GM12865 (cell line): ENCODE data around the gene NR1H4.

Experiments used
- DNase-seq: peaks from one replicate; pipeline ENCODE4 v3.0.0; 2010; ENCODE audit warnings: low read depth
- H3K4me3 ChIP-seq: 2 replicates; pipeline ENCODE4 v1.5.1; 2011; ENCODE audit warnings: mild to moderate bottlenecking, low read depth, low read length, control low read depth
- CTCF ChIP-seq: IDR thresholded peaks from 2 replicates; pipeline ENCODE4 v1.5.1; 2011; ENCODE audit warnings: low read length, control low read depth, low read depth, inconsistent platforms; ENCODE audit not compliant: insufficient read depth; ENCODE audit errors: missing control alignments

The NR1H4 gene

GRCh38 chr12:100437038-100437841, 36.4 kb upstream of the NR1H4 start:
- no peak for DNase-seq
- no peak for TF ChIP-seq CTCF
- no peak overlapping the region for H3K4me3 ChIP-seq

- no peak for TF ChIP-seq CTCF
- DNase-seq, result no peak
- H3K4me3 ChIP-seq, result no peak overlapping the region
These were observed 33.9 kb upstream of the NR1H4 start for GRCh38 chr12:100439797-100440196.

GRCh38 chr12:100442403-100442802, 31.3 kb upstream of the NR1H4 start:
- no peak overlapping the region for H3K4me3 ChIP-seq
- no peak for DNase-seq
- no peak for TF ChIP-seq CTCF

- DNase-seq, result no peak
- TF ChIP-seq CTCF, result no peak
- H3K4me3 ChIP-seq, result no peak overlapping the region
These were observed 30.2 kb upstream of the NR1H4 start for GRCh38 chr12:100443434-100443833.

GRCh38 chr12:100445081-100445481, 28.6 kb upstream of the NR1H4 start:
- DNase-seq, result no peak

GRCh38 chr12:100447381-100447780, 26.3 kb upstream of the NR1H4 start:
- no peak for TF ChIP-seq CTCF
- no peak overlapping the region for H3K4me3 ChIP-seq
- DNase-seq, result no peak

More at GRCh38 chr12:100445081-100445481, 28.6 kb upstream of the NR1H4 start:
- no peak overlapping the region for H3K4me3 ChIP-seq
- TF ChIP-seq CTCF, result no peak

- H3K4me3 ChIP-seq, result no peak overlapping the region
- TF ChIP-seq CTCF, result no peak
- DNase-seq, result no peak
These were observed 25.0 kb upstream of the NR1H4 start for GRCh38 chr12:100448656-100449055.
